IPS-20b (cell line): Measurements from ENCODE around the gene MECR.
A peak's percentile ranks its signal among the peaks of the same experiment; 100 is the strongest.

Experiments
- H3K27ac ChIP-seq: one replicate; pipeline ENCODE4 v1.5.1; 2013; ENCODE audit warnings: low read length
- H3K27me3 ChIP-seq: 2 replicates; pipeline ENCODE4 v1.6.1; 2013; ENCODE audit warnings: mild to moderate bottlenecking, low read length, inconsistent platforms; ENCODE audit not compliant: insufficient read depth
- H3K36me3 ChIP-seq: 2 replicates; pipeline ENCODE4 v1.6.1; 2013; ENCODE audit warnings: low read depth, mild to moderate bottlenecking, inconsistent platforms, low read length, moderate library complexity; ENCODE audit not compliant: insufficient read depth
- H3K4me1 ChIP-seq: 2 replicates; pipeline ENCODE4 v1.6.1; 2013; ENCODE audit warnings: mild to moderate bottlenecking, control low read depth, inconsistent platforms, low read length, moderate library complexity; ENCODE audit not compliant: insufficient read depth
- H3K4me3 ChIP-seq: 2 replicates; pipeline ENCODE4 v1.5.1; 2013; ENCODE audit warnings: mild to moderate bottlenecking, low read length, inconsistent platforms
- H3K9ac ChIP-seq: 2 replicates; pipeline ENCODE4 v1.6.1; 2013; ENCODE audit warnings: low read depth, mild to moderate bottlenecking, inconsistent platforms, low read length, moderate library complexity
- H3K9me3 ChIP-seq: 2 replicates; pipeline ENCODE4 v1.6.1; 2013; ENCODE audit warnings: mild to moderate bottlenecking, low read depth, low read length, inconsistent platforms; ENCODE audit not compliant: insufficient read depth

Gene MECR

GRCh38 chr1:29196863-29197589, 33.7 kb downstream of the MECR start:
- H3K9me3 ChIP-seq, result no peaks in the 10 kb centered on the region
- peaks cover 47% of the 10 kb centered on the region for H3K36me3 ChIP-seq
- peaks cover under 1% of the 10 kb centered on the region; the same call in 1 of the 2 replicates for H3K4me1 ChIP-seq
- H3K4me3 ChIP-seq, result no peak overlapping the region
- H3K9ac ChIP-seq, result no peak overlapping the region
- no peaks in the 10 kb centered on the region for H3K27me3 ChIP-seq
- no peak overlapping the region for H3K27ac ChIP-seq

DNA sequence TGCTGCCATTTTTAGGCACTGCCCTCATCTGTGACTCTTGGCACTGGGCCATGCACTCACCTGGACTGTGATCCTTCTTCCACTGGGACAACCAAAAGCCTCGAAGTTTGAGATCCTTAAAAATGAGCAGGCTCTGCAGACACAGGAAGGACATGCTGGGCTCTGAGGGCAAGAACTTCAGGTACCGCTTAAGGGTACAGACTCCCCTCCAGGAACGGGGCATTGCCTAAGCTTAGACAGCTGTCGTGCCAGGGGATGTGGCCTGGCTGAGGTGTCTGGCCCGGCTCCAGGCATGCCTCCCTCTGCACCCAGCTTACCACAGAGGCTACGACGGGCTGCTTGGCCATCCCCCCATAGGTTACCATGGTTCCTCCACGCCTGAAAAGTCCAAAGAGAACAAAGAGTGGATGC, 34.8 kb downstream of the MECR start:
- no peak overlapping the region for H3K27ac ChIP-seq

DNA sequence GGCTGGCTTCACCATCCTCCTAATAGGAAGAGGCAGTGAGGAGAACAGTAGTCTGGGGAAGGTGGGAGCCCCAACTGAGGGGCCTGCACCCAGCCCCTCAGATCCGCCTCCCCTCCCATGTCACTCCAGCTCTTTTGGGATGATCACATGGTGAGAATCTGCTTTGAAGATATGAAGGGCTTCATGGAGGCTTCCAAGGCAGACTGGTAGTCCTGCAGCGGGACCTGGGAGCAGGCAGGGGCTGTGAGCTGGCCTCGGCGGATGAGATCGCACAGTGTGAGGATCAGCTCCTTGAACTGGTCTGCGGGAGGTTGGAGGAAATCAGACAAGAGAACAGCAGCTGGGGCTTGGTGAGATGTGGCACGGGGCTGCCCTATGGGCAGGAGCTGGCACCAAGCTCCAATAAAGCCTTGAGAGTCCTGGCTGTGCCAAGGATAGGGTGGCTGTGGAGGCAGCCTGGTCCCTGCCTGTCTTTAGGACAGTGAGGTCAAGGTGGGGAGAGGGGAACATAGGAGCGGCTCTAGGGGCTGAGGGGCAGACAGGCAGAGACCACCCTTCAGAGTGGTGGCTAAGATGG, 36.8 kb downstream of the MECR start:
- Histone ChIP-seq H3K4me1 (peaks cover 2% of the 10 kb centered on the region; the same call in 1 of the 2 replicates), H3K4me3 (no peak overlapping the region), H3K27me3 (no peaks in the 10 kb centered on the region), H3K9me3 (no peaks in the 10 kb centered on the region), H3K27ac (no peak overlapping the region), H3K36me3 (peaks cover 22% of the 10 kb centered on the region; the same call in 1 of the 2 replicates), H3K9ac (no peak overlapping the region)

More for the DNA sequence above, 34.8 kb downstream of the MECR start:
- Histone ChIP-seq H3K4me3 (no peak overlapping the region), H3K9me3 (no peaks in the 10 kb centered on the region), H3K9ac (no peak overlapping the region), H3K27me3 (no peaks in the 10 kb centered on the region), H3K4me1 (no peaks in the 10 kb centered on the region), H3K36me3 (peaks cover 36% of the 10 kb centered on the region)

DNA sequence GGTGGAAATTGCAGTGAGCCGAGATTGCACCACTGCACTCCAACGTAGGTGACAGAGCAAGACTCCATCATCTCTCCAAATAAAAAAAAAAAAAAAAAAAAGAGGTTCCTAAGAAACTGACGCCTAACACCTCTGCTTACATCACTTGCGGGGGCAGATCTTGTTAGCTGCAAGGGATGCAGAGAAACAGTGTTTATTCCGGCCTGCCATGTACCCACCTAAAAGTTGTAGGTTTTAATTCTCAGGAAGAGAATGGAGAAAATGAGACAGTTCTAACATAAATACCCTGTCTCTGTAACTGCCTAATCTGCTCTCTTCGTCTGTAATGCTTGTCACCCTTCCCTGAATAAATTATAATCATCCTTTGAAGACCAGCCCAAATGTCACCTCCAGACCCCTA, 40.0 kb downstream of the MECR start:
- Histone ChIP-seq H3K36me3 (peaks cover 15% of the 10 kb centered on the region; the same call in 1 of the 2 replicates), H3K27ac (no peak overlapping the region)

GRCh38 chr1:29186707-29187106, 44.0 kb downstream of the MECR start:
- no peaks in the 10 kb centered on the region for H3K9me3 ChIP-seq
- peak overlapping the region; percentile 27; the same call in 1 of the 2 replicates for H3K4me3 ChIP-seq
- H3K36me3 ChIP-seq, result no peaks in the 10 kb centered on the region
- peak overlapping the region; percentile 43 for H3K27ac ChIP-seq
- H3K9ac ChIP-seq, result peak overlapping the region; percentile 27; the same call in 1 of the 2 replicates
- no peaks in the 10 kb centered on the region for H3K27me3 ChIP-seq
- peaks cover 11% of the 10 kb centered on the region for H3K4me1 ChIP-seq

More for the DNA sequence above, 40.0 kb downstream of the MECR start:
- H3K27me3 ChIP-seq, result no peaks in the 10 kb centered on the region
- peaks cover 11% of the 10 kb centered on the region for H3K4me1 ChIP-seq
- H3K9me3 ChIP-seq, result no peaks in the 10 kb centered on the region
- H3K4me3 ChIP-seq, result no peak overlapping the region
- no peak overlapping the region for H3K9ac ChIP-seq

DNA sequence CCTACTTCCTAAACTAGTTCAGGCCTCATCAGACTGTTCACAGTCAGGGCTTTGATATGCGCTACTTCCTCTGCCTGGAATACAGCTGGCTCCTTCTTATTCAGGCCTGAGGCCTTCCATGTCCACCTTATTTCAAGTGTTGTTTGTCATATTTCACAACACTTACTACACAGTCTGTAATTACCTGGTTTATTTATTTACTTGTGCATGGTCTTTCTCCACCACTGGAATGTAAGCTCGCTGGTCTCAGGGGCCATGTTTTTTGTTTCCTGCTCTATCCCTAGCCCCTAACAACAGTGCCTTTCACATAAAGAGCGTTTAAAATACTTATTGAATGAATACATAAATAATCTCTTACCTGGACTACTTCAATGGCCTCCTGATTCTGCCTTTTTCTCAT, 44.5 kb downstream of the MECR start:
- Histone ChIP-seq H3K9me3 (no peaks in the 10 kb centered on the region), H3K36me3 (no peaks in the 10 kb centered on the region), H3K4me3 (peak overlapping the region; percentile 27; the same call in 1 of the 2 replicates), H3K4me1 (peaks cover 11% of the 10 kb centered on the region), H3K9ac (peak overlapping the region; percentile 6; the same call in 1 of the 2 replicates), H3K27ac (peak overlapping the region; percentile 43), H3K27me3 (no peaks in the 10 kb centered on the region)

GRCh38 chr1:29183287-29183686, 47.4 kb downstream of the MECR start:
- no peak overlapping the region for H3K27ac ChIP-seq
- peaks cover 19% of the 10 kb centered on the region; the same call in 1 of the 2 replicates for H3K36me3 ChIP-seq
- no peaks in the 10 kb centered on the region for H3K27me3 ChIP-seq
- H3K9ac ChIP-seq, result no peak overlapping the region
- H3K9me3 ChIP-seq, result no peaks in the 10 kb centered on the region
- no peak overlapping the region for H3K4me3 ChIP-seq
- peaks cover 9% of the 10 kb centered on the region for H3K4me1 ChIP-seq

- H3K27ac ChIP-seq, result peak within 1 kb of the TSS; percentile 96
- H3K9ac ChIP-seq, result peak within 1 kb of the TSS; percentile 92
- H3K4me1 ChIP-seq, result peaks cover 8% of the 10 kb centered on the region
- H3K4me3 ChIP-seq, result peak within 1 kb of the TSS; percentile 82
- no peaks in the 10 kb centered on the region for H3K27me3 ChIP-seq
- H3K9me3 ChIP-seq, result no peaks in the 10 kb centered on the region
- H3K36me3 ChIP-seq, result peaks cover 22% of the 10 kb centered on the region; the same call in 1 of the 2 replicates
Measured at GRCh38 chr1:29181413-29182225, 49.1 kb downstream of the MECR start, which contains the start of gene SRSF4. TSS of gene SRSF4 (minus strand) at chr1:29181900. CDS start at chr1:29181752, 148 bp downstream.

DNA sequence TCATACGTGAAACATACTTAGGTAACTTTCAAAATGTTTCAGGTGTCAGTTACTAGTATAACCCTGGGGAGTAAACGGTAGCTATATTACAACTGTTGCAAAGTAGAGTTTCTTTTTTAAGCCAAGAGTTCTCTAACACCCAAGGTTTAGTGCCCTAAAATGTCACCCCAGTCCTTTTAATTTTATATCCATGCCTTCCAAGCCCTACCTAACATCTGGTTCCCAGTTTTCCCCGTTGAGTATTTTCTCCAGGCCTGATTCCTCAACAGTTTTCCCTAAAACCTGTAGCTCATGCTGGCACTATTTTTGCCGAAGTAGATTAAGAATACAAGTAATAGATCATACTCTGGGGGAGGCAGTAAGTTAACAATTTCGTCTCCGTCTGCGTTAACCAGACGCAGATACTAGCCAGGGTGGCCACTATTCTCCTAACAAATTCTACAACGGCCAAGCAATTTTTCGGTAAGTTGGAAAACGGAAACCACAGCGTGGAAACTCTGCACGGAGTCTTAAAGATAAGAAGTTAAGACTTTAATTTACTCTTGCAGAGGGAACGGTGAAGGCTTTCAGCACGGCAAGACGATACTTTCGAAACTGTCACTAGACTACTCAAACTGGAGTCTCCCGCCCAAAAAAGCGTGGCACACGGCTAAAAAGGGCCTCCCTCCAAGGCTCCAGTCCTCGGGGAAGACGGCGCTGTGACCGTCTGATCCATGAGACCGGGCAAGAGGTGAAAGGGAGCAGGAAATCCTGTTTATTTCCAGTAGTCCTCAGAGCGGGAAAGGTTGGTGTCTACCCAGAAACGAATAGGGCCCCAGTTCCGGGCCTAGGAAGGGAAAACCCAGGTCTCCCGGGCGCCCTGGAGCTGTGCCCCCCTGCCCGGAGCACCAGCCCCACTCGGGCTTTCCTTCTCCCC, 50.0 kb downstream of the MECR start:
- H3K9me3 ChIP-seq, result no peaks in the 10 kb centered on the region
- no peaks in the 10 kb centered on the region for H3K27me3 ChIP-seq
- H3K4me1 ChIP-seq, result no peaks in the 10 kb centered on the region; the same call in 1 of the 2 replicates
- H3K27ac ChIP-seq, result peak overlapping the region; percentile 50
- H3K4me3 ChIP-seq, result peak overlapping the region; percentile 82
- peaks cover 27% of the 10 kb centered on the region; the same call in 1 of the 2 replicates for H3K36me3 ChIP-seq
- H3K9ac ChIP-seq, result peak overlapping the region; percentile 92

- H3K9ac ChIP-seq, result peak overlapping the region; percentile 92; the same call in 1 of the 2 replicates
- H3K4me1 ChIP-seq, result no peaks in the 10 kb centered on the region; the same call in 1 of the 2 replicates
- peaks cover 27% of the 10 kb centered on the region; the same call in 1 of the 2 replicates for H3K36me3 ChIP-seq
- H3K4me3 ChIP-seq, result peak overlapping the region; percentile 82
- no peaks in the 10 kb centered on the region for H3K9me3 ChIP-seq
- no peak overlapping the region for H3K27ac ChIP-seq
- no peaks in the 10 kb centered on the region for H3K27me3 ChIP-seq
Measured at GRCh38 chr1:29179641-29180184, 51.0 kb downstream of the MECR start.
